SH-SY5Y (cell line): Measurements from ENCODE around the gene JTB.

Experiments used
- GATA2 ChIP-seq: IDR thresholded peaks from 2 replicates; pipeline ENCODE4 v1.6.1; 2011; ENCODE audit warnings: mild to moderate bottlenecking, low read depth, low read length
- GATA3 ChIP-seq: IDR thresholded peaks from 2 replicates; pipeline ENCODE4 v1.6.1; 2011; ENCODE audit warnings: low read depth, mild to moderate bottlenecking, low read length, moderate library complexity

The JTB gene

GRCh38 chr1:153977250-153978240 is at the start of gene JTB:
TSS of gene JTB (minus strand) at chr1:153977674. CDS start at chr1:153977252, 422 bp downstream.
- TF ChIP-seq GATA2 (no peak), GATA3 (no peak)

- TF ChIP-seq GATA3 (no peak), GATA2 (no peak)
These were observed 42.5 kb upstream of the JTB start for GRCh38 chr1:154019940-154020339.

- TF ChIP-seq GATA3 (no peak), GATA2 (no peak)
These were observed 41.8 kb upstream of the JTB start for GRCh38 chr1:154019269-154019668.

GRCh38 chr1:154014154-154014907 is 36.9 kb upstream of the JTB start:
- TF ChIP-seq GATA2 (no peak), GATA3 (no peak)

GRCh38 chr1:154012129-154012528 is 34.7 kb upstream of the JTB start:
- TF ChIP-seq GATA3 (no peak), GATA2 (no peak)

- TF ChIP-seq GATA2 = no peak
- TF ChIP-seq GATA3 = no peak
These were observed 28.7 kb upstream of the JTB start for GRCh38 chr1:154006136-154006535.

GRCh38 chr1:154000420-154000819 is 22.9 kb upstream of the JTB start:
- TF ChIP-seq GATA2 (no peak), GATA3 (no peak)

GRCh38 chr1:153995640-153996039 is 18.2 kb upstream of the JTB start:
- no peak for TF ChIP-seq GATA3
- no peak for TF ChIP-seq GATA2

GRCh38 chr1:153995202-153995601 is 17.7 kb upstream of the JTB start:
- no peak for TF ChIP-seq GATA2
- TF ChIP-seq GATA3 = no peak

- TF ChIP-seq GATA3 (no peak), GATA2 (no peak)
These were observed 14.3 kb upstream of the JTB start for GRCh38 chr1:153991806-153992205.

- no peak for TF ChIP-seq GATA3
- TF ChIP-seq GATA2 = no peak; the same call in 1 of the 2 replicates
These were observed 13.7 kb upstream of the JTB start for GRCh38 chr1:153991151-153991630.

- no peak for TF ChIP-seq GATA3
- peak; percentile 34 for TF ChIP-seq GATA2
These were observed 13.1 kb upstream of the JTB start, which contains the start of gene RPS27 for GRCh38 chr1:153990468-153991150. TSS of gene RPS27 (plus strand) at chr1:153990762. CDS start at chr1:153990797, 35 bp downstream.

GRCh38 chr1:153987621-153988020 is 10.1 kb upstream of the JTB start:
- TF ChIP-seq GATA3 (no peak), GATA2 (no peak)
